Gastrocnemius medialis (tissue), 4 donors: ENCODE measurements around the gene ZBTB18. TPM values are rescaled to one million over a fixed set of nuclear protein-coding genes. Genes with fewer than 3 reads are reported as not detected.

ENCODE experiments used
- ATAC-seq, 2 donors: fragments of 150-250 bp; one replicate each; pipeline ENCODE4 v1.9.1; 2016
- DNase-seq, 2 donors: peaks; one replicate each; pipeline ENCODE4 v3.0.0-alpha.2; 2019
- H3K27ac ChIP-seq, 4 donors: fragments of 200-600 bp; sonication (generic); 1 replicate in 1 of 4; 2 replicates in 3 of 4; pipeline ENCODE4 v1.5.1; 2016 to 2018; ENCODE audit warnings: mild to moderate bottlenecking in 2 of 4, moderate library complexity in 1 of 4
- H3K27me3 ChIP-seq, 3 donors: fragments of 200-600 bp; sonication (generic) in 2 of 3; 1 replicate in 1 of 3; 2 replicates in 2 of 3; pipeline versions ENCODE4 v1.5.1 to v1.6.0; 2016 to 2019; ENCODE audit warnings: mild to moderate bottlenecking in 1 of 3, moderate library complexity in 1 of 3
- H3K36me3 ChIP-seq, 2 donors: fragments of 200-600 bp; sonication (generic) in 1 of 2; one replicate each; pipeline ENCODE4 v1.5.1; 2017 to 2018
- H3K4me1 ChIP-seq, 2 donors: fragments of 200-600 bp; sonication (generic) in 1 of 2; one replicate each; pipeline ENCODE4 v1.5.1; 2016 to 2017; ENCODE audit warnings: mild to moderate bottlenecking in 2 of 2
- H3K4me3 ChIP-seq, 4 donors: fragments of 200-600 bp; sonication (generic) in 3 of 4; 1 replicate in 1 of 4; 2 replicates in 3 of 4; pipeline ENCODE4 v1.5.1; 2016 to 2019; ENCODE audit warnings: mild to moderate bottlenecking in 2 of 4
- H3K9me3 ChIP-seq, 3 donors: fragments of 200-600 bp; sonication (generic) in 2 of 3; 1 replicate in 1 of 3; 2 replicates in 2 of 3; pipeline ENCODE4 v1.5.1; 2016 to 2019
- CTCF ChIP-seq, 5 experiments: fragments of 450-650 bp in 3 of 5; fragments of 200-600 bp in 2 of 5; sonication (generic) in 2 of 5; IDR thresholded peaks in 4 of 5; conservative IDR thresholded peaks in 1 of 5; 1 replicate in 4 of 5; 2 replicates in 1 of 5; pipeline ENCODE4 v1.5.1; 2016 to 2019; ENCODE audit warnings: antibody characterized with exemption in 5 of 5, mild to moderate bottlenecking in 3 of 5, moderate library complexity in 3 of 5
- POLR2A ChIP-seq, 2 donors: fragments of 450-650 bp; IDR thresholded peaks; one replicate each; pipeline ENCODE4 v1.6.1; 2017; ENCODE audit warnings: antibody characterized with exemption in 2 of 2, mild to moderate bottlenecking in 2 of 2, moderate library complexity in 2 of 2
- in situ Hi-C, 4 donors: fragments of 200-750 bp; cut with MboI; loops; one replicate each; pipeline versions ENCODE4 v1.15.0 to v1.8.0; 2017; ENCODE audit warnings: low sequenced_read_pairs in 4 of 4
- intact Hi-C: fragments of 100-400 bp; cut with DNase I; formaldehyde crosslinking; loops from one replicate; pipeline ENCODE4 v1.15.1; 2023; ENCODE audit warnings: low total_unique reads
- total RNA-seq, 4 donors: library from RNA; depleted of rRNA; stranded (reverse); fragments of >200 nt; gene quantifications; one replicate each; pipeline versions ENCODE4 v1.1.0 to v1.2.3, GENCODE V29; 2016

The ZBTB18 gene
- total RNA-seq, 4 donors from 2014 or later: 48.2 to 60.7 (median 55.5) TPM

GRCh38 chr1:244022311-244022710 lies 28.8 kb upstream of the ZBTB18 start:
- in situ Hi-C loops (no loop called here), intact Hi-C loops (no loop called here)
- no peak for ATAC-seq
- H3K4me1 ChIP-seq: no peaks in the 10 kb centered on the region
- H3K4me3 ChIP-seq: no peak overlapping the region
- no peak overlapping the region for H3K27ac ChIP-seq
- peak in 1 of 2 donors; percentile 15 for DNase-seq
- H3K36me3 ChIP-seq: no peaks in the 10 kb centered on the region
- H3K27me3 ChIP-seq: no peaks in the 10 kb centered on the region
- H3K9me3 ChIP-seq: no peaks in the 10 kb centered on the region
- no peak for TF ChIP-seq POLR2A (IDR thresholded peaks at IDR 0.05)
- TF ChIP-seq CTCF (IDR thresholded peaks at IDR 0.05 in 4 of 5, conservative IDR thresholded peaks at IDR 0.05 in 1 of 5): no peak

- Histone ChIP-seq H3K27me3 (no peaks in the 10 kb centered on the region), H3K4me3 (no peak overlapping the region), H3K36me3 (no peaks in the 10 kb centered on the region), H3K27ac (no peak overlapping the region), H3K9me3 (no peaks in the 10 kb centered on the region), H3K4me1 (no peaks in the 10 kb centered on the region)
- intact Hi-C loops (no loop called here), in situ Hi-C loops (no loop called here)
- no peak for ATAC-seq
- no peak for DNase-seq
- TF ChIP-seq POLR2A (IDR thresholded peaks at IDR 0.05): no peak
- TF ChIP-seq CTCF (IDR thresholded peaks at IDR 0.05 in 4 of 5, conservative IDR thresholded peaks at IDR 0.05 in 1 of 5): no peak
These were observed 28.1 kb upstream of the ZBTB18 start for GRCh38 chr1:244022864-244023440.

- intact Hi-C loops: no loop called here
- Histone ChIP-seq H3K4me1 (no peaks in the 10 kb centered on the region), H3K9me3 (no peaks in the 10 kb centered on the region), H3K4me3 (no peak overlapping the region), H3K27ac (no peak overlapping the region), H3K36me3 (no peaks in the 10 kb centered on the region), H3K27me3 (no peaks in the 10 kb centered on the region)
- DNase-seq (no peak), ATAC-seq (no peak)
- in situ Hi-C loops: no loop called here
- TF ChIP-seq POLR2A (IDR thresholded peaks at IDR 0.05) (no peak), CTCF (IDR thresholded peaks at IDR 0.05 in 4 of 5, conservative IDR thresholded peaks at IDR 0.05 in 1 of 5) (no peak)
These were observed 23.5 kb upstream of the ZBTB18 start for GRCh38 chr1:244027491-244028145.

- Histone ChIP-seq H3K36me3 (no peaks in the 10 kb centered on the region), H3K27me3 (no peaks in the 10 kb centered on the region), H3K27ac (no peak overlapping the region), H3K9me3 (no peaks in the 10 kb centered on the region), H3K4me3 (no peak overlapping the region), H3K4me1 (no peaks in the 10 kb centered on the region)
- in situ Hi-C loops: no loop called here
- DNase-seq: no peak
- intact Hi-C loops: no loop called here
- ATAC-seq: no peak
- TF ChIP-seq POLR2A (IDR thresholded peaks at IDR 0.05) (no peak), CTCF (IDR thresholded peaks at IDR 0.05 in 4 of 5, conservative IDR thresholded peaks at IDR 0.05 in 1 of 5) (no peak)
These were observed 22.4 kb upstream of the ZBTB18 start for GRCh38 chr1:244028701-244029100.
